Muscle layer of colon (tissue), 2 donors: ENCODE results near the gene CS.

Experiments
- H3K27ac ChIP-seq: one replicate; pipeline ENCODE4 v1.7.0; 2013; ENCODE audit warnings: low read depth, mild to moderate bottlenecking, low read length, moderate library complexity
- H3K27me3 ChIP-seq, 2 donors: one replicate each; pipeline ENCODE4 v1.7.0; 2013; ENCODE audit warnings: low read length in 2 of 2, mild to moderate bottlenecking in 2 of 2; ENCODE audit not compliant: insufficient read depth in 2 of 2, control insufficient read depth in 1 of 2
- H3K36me3 ChIP-seq: one replicate; pipeline ENCODE4 v1.7.0; 2013; ENCODE audit warnings: mild to moderate bottlenecking, low read length; ENCODE audit not compliant: insufficient read depth
- H3K4me1 ChIP-seq: one replicate; pipeline ENCODE4 v1.7.0; 2013; ENCODE audit warnings: mild to moderate bottlenecking, low read length; ENCODE audit not compliant: insufficient read depth
- H3K4me3 ChIP-seq, 2 donors: one replicate each; pipeline ENCODE4 v1.7.0; 2013; ENCODE audit warnings: low read length in 2 of 2, low read depth in 1 of 2, mild to moderate bottlenecking in 1 of 2, moderate library complexity in 1 of 2
- H3K9ac ChIP-seq: one replicate; pipeline ENCODE4 v1.7.0; 2013; ENCODE audit warnings: low read length
- H3K9me3 ChIP-seq: one replicate; pipeline ENCODE4 v1.7.0; 2013; ENCODE audit warnings: mild to moderate bottlenecking, low read length
- donor health status: abdominal sarcoma.
- donor health status: Adenocarcinoma of cecum.

The CS gene

DNA sequence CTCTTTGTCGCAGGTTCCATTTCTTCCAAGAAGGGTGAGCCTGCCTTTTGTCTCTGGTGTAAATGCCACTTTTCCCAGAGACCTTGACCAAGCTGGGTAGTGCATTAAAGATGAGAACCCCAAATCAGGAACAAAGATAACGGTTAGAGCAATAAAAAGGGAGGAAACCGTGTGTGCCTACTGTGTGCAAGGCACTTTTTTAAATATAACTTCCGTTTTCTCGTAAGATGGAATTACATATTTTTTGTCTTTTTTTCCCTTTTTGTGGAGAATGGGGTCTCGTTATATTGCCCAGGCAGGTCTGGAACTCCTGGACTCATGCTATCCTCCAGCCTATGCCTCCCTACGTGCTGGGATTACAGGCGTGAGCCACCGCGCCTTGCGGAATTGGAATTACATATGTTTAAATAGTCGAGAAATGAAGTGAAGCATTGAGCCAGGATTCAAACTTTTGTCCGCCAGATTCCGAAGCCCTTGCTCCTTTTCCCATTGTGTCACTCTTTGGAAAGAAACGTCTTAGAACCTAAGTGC is 76.5 kb downstream of the CS start:
- H3K27ac ChIP-seq: peak overlapping the region; percentile 84
- H3K4me1 ChIP-seq: peaks cover 37% of the 10 kb centered on the region
- H3K4me3 ChIP-seq: peak overlapping the region in 1 of 2 donors; percentile 35
- no peaks in the 10 kb centered on the region for H3K36me3 ChIP-seq
- H3K27me3 ChIP-seq: no peaks in the 10 kb centered on the region
- no peaks in the 10 kb centered on the region for H3K9me3 ChIP-seq
- no peak overlapping the region for H3K9ac ChIP-seq

DNA sequence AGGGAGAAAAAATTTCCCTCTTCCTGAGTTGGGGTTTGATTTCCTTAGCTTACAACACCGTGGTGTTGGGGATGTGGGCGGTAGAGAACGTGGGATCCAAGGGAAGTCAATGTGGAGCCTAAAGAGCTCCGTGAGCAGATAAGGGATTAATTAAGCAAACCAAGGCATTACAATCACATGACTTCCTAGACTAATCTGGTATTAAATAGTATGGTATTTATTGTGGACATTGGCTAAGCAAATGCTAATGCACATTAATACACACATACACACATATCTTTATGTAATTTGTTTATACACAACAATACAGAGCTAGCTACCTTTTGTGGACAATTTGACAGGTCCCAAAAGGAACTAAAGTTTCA is 77.6 kb downstream of the CS start:
- H3K4me1 ChIP-seq: peaks cover 37% of the 10 kb centered on the region
- no peaks in the 10 kb centered on the region for H3K9me3 ChIP-seq
- H3K27me3 ChIP-seq: no peaks in the 10 kb centered on the region
- H3K36me3 ChIP-seq: no peaks in the 10 kb centered on the region
- peak overlapping the region; percentile 100 for H3K27ac ChIP-seq
- peak overlapping the region; percentile 83 to 96 for H3K4me3 ChIP-seq
- peak overlapping the region; percentile 78 for H3K9ac ChIP-seq

DNA sequence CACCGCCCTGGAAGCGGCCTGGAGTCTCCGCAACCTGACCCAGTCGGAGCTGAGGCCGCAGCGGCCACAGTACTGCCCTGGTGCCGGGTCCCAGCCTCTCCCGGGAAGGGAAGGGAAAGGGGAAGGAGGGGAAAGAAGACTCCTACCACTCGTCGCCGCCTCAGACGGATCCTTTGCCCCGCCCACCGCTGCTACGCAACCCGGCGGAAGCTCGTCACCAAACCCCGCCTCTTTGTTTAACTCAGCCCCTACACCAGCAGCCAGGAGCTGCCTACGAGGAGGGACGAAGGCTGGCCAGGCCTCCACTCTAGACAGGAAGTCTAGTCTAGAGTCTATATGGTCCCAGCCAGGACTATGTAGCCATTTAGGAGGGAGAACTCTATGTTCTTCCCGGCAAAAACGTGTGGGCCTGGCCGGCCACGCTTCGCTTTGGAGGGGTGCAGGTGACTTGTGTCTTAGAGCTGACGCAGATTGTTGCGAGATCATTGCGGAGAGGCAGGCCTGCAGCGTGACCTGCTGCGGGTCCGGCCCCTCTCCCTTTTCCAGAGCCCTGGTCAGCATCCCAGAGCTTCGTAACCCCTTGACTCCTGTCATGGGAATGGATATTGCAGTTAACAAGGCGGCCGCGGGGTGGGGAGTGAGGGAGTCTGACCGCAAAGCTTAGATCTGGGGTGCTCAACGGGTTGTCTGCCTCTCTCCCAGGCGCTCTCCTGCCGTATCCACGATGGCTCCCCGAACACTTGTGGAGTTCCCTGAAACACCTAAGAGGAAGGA is 78.2 kb downstream of the CS start, which contains the start of gene RNF41:
RNF41 (minus strand) TSS at position 166 of the 774 bp plus-strand sequence. CDS start 7,875 bp downstream, outside the sequence.
- Histone ChIP-seq H3K9me3 (no peaks in the 10 kb centered on the region), H3K27me3 (no peaks in the 10 kb centered on the region), H3K36me3 (no peaks in the 10 kb centered on the region), H3K27ac (peak within 1 kb of the TSS; percentile 100), H3K9ac (peak within 1 kb of the TSS; percentile 94), H3K4me1 (peaks cover 37% of the 10 kb centered on the region), H3K4me3 (peak within 1 kb of the TSS; percentile 83 to 96)
